NOMO-1 treated with dmso at 0.1 percent for 144 hours (cell line): ENCODE results near the gene FUT8.
"Not testable (repeated sequence)": the region's sequence is repeated elsewhere in the genome, so short reads cannot be mapped to it uniquely, and the experiment has no call there.

Source experiments
- DNase-seq: peaks from one replicate; lab custom pipeline; 2025; ENCODE audit not compliant: unreplicated experiment; lab: John Stamatoyannopoulos, UW

FUT8 gene

GRCh38 chr14:65449647-65450046, 37.1 kb downstream of the FUT8 start:
- no peak for DNase-seq

- no peak for DNase-seq
These were observed 41.4 kb downstream of the FUT8 start for GRCh38 chr14:65453807-65454480.

GRCh38 chr14:65456247-65456646, 43.7 kb downstream of the FUT8 start:
- DNase-seq, result no peak

GRCh38 chr14:65461730-65462129, 49.2 kb downstream of the FUT8 start:
- peak; percentile 23 for DNase-seq

- DNase-seq, result no peak
These were observed 49.9 kb downstream of the FUT8 start for GRCh38 chr14:65462411-65462810.

- DNase-seq, result no peak
These were observed 53.1 kb downstream of the FUT8 start for GRCh38 chr14:65465584-65465983.

- DNase-seq, result not testable (repeated sequence)
These were observed 55.4 kb downstream of the FUT8 start for GRCh38 chr14:65467926-65468325.

- DNase-seq, result no peak
These were observed 57.4 kb downstream of the FUT8 start for GRCh38 chr14:65469903-65470302.

GRCh38 chr14:65470404-65470880, 57.9 kb downstream of the FUT8 start:
- DNase-seq, result no peak

GRCh38 chr14:65471038-65471878, 58.7 kb downstream of the FUT8 start:
- no peak for DNase-seq

- DNase-seq, result no peak
These were observed 59.7 kb downstream of the FUT8 start for GRCh38 chr14:65472189-65472588.

- no peak for DNase-seq
These were observed 63.9 kb downstream of the FUT8 start for GRCh38 chr14:65476273-65476941.

- DNase-seq, result no peak
These were observed 64.4 kb downstream of the FUT8 start for GRCh38 chr14:65476942-65477318.

- DNase-seq, result no peak
These were observed 65.5 kb downstream of the FUT8 start for GRCh38 chr14:65478017-65478416.

- DNase-seq, result no peak
These were observed 66.1 kb downstream of the FUT8 start for GRCh38 chr14:65478596-65478995.

GRCh38 chr14:65479386-65479785, 66.9 kb downstream of the FUT8 start:
- DNase-seq, result no peak

GRCh38 chr14:65482757-65483438, 70.4 kb downstream of the FUT8 start:
- no peak for DNase-seq

- no peak for DNase-seq
These were observed 71.1 kb downstream of the FUT8 start for GRCh38 chr14:65483647-65484046.

GRCh38 chr14:65485516-65485915, 73.0 kb downstream of the FUT8 start:
- DNase-seq, result no peak

GRCh38 chr14:65486863-65487262, 74.3 kb downstream of the FUT8 start:
- DNase-seq, result no peak

- DNase-seq, result no peak
These were observed 75.4 kb downstream of the FUT8 start for GRCh38 chr14:65487783-65488494.
